ENCODE measurements around the gene VWA5A.

VWA5A gene

DNA sequence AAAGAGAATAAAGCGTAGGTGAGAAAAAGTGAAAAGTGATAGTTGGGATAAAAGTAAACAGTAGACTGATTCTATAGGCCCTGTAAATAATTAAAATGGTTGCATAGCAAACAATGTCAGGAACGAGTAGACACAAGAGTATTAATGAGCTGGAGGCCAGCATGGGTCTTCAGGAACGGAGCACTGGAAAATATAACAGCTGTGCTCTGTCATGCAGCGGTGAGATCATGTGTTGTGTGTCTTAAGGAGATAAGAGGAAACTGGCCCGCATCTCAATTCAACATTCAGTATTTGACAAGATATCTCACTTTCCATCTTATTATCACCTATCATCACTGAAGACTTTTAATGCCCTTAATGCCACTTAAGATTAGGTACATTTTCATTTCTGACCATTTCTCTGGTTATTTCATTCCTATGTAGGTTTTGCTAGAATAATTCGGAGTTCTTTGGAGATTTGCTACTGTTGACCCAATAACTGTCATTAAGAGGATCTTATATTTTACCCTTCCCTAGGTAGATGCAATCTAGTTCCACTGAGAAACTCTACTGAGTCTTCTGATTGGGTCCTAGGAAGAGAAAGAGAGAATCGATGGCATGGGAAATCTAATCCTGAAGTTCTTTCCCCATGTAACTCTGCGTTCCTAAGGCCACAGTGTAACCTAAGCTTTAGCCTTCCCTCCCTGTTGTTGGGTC is 35.5 kb upstream of the VWA5A start:
- Histone ChIP-seq H3K79me2 (ENCODE audit: insufficient read depth, low read depth) (no peaks in the 10 kb centered on the region), H4K20me1 (ENCODE audit: insufficient read depth) (no peaks in the 10 kb centered on the region), H3K27me3 (ENCODE audit: insufficient read depth, low read depth) (no peaks in the 10 kb centered on the region), H3K36me3 (ENCODE audit: insufficient read depth) (no peaks in the 10 kb centered on the region), H2AFZ (ENCODE audit: low read depth) (no peak overlapping the region), H3K4me2 (no peak overlapping the region), H3K9ac (no peak overlapping the region), H3K27ac (no peak overlapping the region), H3K4me3 (IDR thresholded peaks at IDR 0.05; ENCODE audit: insufficient read depth, low read depth, low read length) (no peak overlapping the region), H3K4me1 (ENCODE audit: low read depth, poor library complexity, severe bottlenecking) (no peaks in the 10 kb centered on the region)
- TF ChIP-seq, protein P1, sequence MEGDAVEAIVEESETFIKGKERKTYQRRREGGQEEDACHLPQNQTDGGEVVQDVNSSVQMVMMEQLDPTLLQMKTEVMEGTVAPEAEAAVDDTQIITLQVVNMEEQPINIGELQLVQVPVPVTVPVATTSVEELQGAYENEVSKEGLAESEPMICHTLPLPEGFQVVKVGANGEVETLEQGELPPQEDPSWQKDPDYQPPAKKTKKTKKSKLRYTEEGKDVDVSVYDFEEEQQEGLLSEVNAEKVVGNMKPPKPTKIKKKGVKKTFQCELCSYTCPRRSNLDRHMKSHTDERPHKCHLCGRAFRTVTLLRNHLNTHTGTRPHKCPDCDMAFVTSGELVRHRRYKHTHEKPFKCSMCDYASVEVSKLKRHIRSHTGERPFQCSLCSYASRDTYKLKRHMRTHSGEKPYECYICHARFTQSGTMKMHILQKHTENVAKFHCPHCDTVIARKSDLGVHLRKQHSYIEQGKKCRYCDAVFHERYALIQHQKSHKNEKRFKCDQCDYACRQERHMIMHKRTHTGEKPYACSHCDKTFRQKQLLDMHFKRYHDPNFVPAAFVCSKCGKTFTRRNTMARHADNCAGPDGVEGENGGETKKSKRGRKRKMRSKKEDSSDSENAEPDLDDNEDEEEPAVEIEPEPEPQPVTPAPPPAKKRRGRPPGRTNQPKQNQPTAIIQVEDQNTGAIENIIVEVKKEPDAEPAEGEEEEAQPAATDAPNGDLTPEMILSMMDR (conservative IDR thresholded peaks at IDR 0.05; ENCODE audit: low read depth, low read length), result no peak

DNA sequence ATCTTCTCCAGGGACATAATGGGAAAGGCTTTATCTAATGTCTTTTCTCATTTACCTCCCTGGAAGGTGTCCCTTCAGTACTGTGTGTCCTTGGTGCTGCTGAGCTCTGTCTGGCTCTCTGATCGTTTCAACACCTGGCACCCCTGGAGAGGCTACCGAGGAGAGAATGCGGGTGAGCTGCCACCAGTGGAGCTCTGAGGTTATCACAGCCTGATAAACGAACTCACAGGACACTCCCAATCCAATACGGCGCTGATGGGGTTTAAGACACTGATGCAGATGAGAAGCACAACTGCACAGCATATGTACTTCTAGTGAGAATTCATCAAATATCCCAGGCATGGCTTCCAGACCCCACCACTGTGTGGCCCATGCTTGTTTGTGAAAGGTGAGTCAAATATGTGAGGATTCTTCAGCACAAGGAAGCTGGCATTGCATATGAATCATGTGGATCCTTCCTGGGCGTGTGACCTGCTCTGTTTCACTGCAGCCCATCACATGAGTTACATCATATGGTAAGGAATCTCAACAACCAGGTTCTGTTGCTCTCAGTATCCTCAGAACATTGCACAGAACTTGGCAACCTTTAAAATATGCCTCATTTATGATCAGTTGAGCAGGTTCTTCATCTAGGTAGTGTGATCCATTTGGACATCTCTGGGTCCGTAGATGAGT is 34.8 kb upstream of the VWA5A start:
- H3K36me3 ChIP-seq (ENCODE audit: insufficient read depth), result no peaks in the 10 kb centered on the region
- TF ChIP-seq, protein P1 (conservative IDR thresholded peaks at IDR 0.05; ENCODE audit: low read depth, low read length), result no peak
- H2AFZ ChIP-seq (ENCODE audit: low read depth), result no peak overlapping the region
- no peaks in the 10 kb centered on the region for H4K20me1 ChIP-seq (ENCODE audit: insufficient read depth)
- H3K27me3 ChIP-seq (ENCODE audit: insufficient read depth, low read depth), result no peaks in the 10 kb centered on the region
- H3K4me1 ChIP-seq (ENCODE audit: low read depth, poor library complexity, severe bottlenecking), result no peaks in the 10 kb centered on the region
- H3K9ac ChIP-seq, result no peak overlapping the region
- H3K4me2 ChIP-seq, result no peak overlapping the region
- H3K79me2 ChIP-seq (ENCODE audit: insufficient read depth, low read depth), result no peaks in the 10 kb centered on the region
- H3K4me3 ChIP-seq (IDR thresholded peaks at IDR 0.05; ENCODE audit: insufficient read depth, low read depth, low read length), result no peak overlapping the region
- H3K27ac ChIP-seq, result no peak overlapping the region

DNA sequence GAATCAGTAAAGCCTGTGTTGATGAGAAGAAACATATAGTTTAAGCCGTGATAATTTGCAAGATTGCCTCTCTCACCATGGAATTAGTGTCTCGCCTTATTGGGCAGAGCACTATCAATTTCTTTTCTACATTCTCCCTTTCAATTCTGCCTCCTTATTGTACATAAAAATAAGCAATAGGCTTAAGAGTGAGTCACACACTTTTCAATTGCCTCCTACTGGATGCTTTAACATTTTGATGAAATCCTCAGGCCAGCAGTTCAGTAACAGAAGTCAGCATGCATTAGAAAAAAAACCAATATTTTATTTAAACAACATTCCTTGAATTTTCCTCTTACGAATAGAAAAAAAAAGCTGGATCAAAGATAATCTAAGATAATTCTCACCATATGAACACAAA is 33.8 kb upstream of the VWA5A start:
- no peaks in the 10 kb centered on the region for H4K20me1 ChIP-seq (ENCODE audit: insufficient read depth)
- no peaks in the 10 kb centered on the region for H3K36me3 ChIP-seq (ENCODE audit: insufficient read depth)
- H3K27me3 ChIP-seq (ENCODE audit: insufficient read depth, low read depth), result no peaks in the 10 kb centered on the region
- no peak overlapping the region for H3K4me2 ChIP-seq
- no peaks in the 10 kb centered on the region for H3K79me2 ChIP-seq (ENCODE audit: insufficient read depth, low read depth)
- H2AFZ ChIP-seq (ENCODE audit: low read depth), result no peak overlapping the region
- TF ChIP-seq, protein P1 (conservative IDR thresholded peaks at IDR 0.05; ENCODE audit: low read depth, low read length), result no peak
- no peak overlapping the region for H3K27ac ChIP-seq
- no peak overlapping the region for H3K4me3 ChIP-seq (IDR thresholded peaks at IDR 0.05; ENCODE audit: insufficient read depth, low read depth, low read length)
- no peak overlapping the region for H3K9ac ChIP-seq
- no peaks in the 10 kb centered on the region for H3K4me1 ChIP-seq (ENCODE audit: low read depth, poor library complexity, severe bottlenecking)

DNA sequence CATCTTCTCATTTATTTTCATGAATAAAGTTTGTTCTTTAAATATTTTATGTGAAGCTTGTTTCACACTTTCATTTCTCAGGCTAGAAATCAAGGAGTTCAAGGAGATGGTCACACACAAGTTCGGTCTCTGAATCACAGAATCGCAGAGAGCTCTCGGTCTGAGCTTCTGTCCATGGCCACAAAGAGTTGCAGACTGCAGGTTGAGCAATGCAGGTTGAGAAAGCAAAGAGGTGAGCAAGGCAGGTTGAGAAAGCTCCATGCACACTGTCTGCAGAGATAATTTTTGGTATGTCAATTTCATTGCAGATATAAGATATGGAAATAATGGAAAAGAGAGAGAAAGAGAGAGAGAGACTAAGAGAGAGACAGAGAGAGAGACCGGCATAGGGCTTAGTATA is 32.9 kb upstream of the VWA5A start:
- H3K27ac ChIP-seq, result no peak overlapping the region
- no peak overlapping the region for H3K4me3 ChIP-seq (IDR thresholded peaks at IDR 0.05; ENCODE audit: insufficient read depth, low read depth, low read length)
- H3K9ac ChIP-seq, result no peak overlapping the region
- no peaks in the 10 kb centered on the region for H3K27me3 ChIP-seq (ENCODE audit: insufficient read depth, low read depth)
- H3K4me2 ChIP-seq, result no peak overlapping the region
- TF ChIP-seq, protein P1 (conservative IDR thresholded peaks at IDR 0.05; ENCODE audit: low read depth, low read length), result no peak
- no peaks in the 10 kb centered on the region for H4K20me1 ChIP-seq (ENCODE audit: insufficient read depth)
- H3K36me3 ChIP-seq (ENCODE audit: insufficient read depth), result no peaks in the 10 kb centered on the region
- H2AFZ ChIP-seq (ENCODE audit: low read depth), result no peak overlapping the region
- H3K79me2 ChIP-seq (ENCODE audit: insufficient read depth, low read depth), result no peaks in the 10 kb centered on the region
- H3K4me1 ChIP-seq (ENCODE audit: low read depth, poor library complexity, severe bottlenecking), result no peaks in the 10 kb centered on the region

All from KMS-11 (cell line).